Endothelial cell of umbilical vein (primary cell): ENCODE results near the gene CCDC85A. TPM values are rescaled to one million over a fixed set of nuclear protein-coding genes. Genes with fewer than 3 reads are reported as not detected.

Experiments
- BruUV-seq: library from RNA; stranded (reverse); fragments of 400-500 nt; replicated peaks from 2 replicates; lab custom pipeline; 2021; lab: Mats Ljungman, UMichigan
- CTCF ChIA-PET: fragments of 300-600, 350-600 bp; sonication (Branson Sonifier 250); formaldehyde crosslinking; loops from one replicate; lab custom pipeline; 2021; ENCODE audit warnings: antibody characterized with exemption, inconsistent platforms; lab: Charles Lee
- POLR2A ChIA-PET: fragments of 300-600, 350-600 bp; sonication (Branson Sonifier 250); formaldehyde crosslinking; loops from one replicate; lab custom pipeline; 2021; ENCODE audit warnings: antibody characterized with exemption, inconsistent platforms; lab: Charles Lee
- DNase-seq: peaks from one replicate; pipeline ENCODE4 v3.0.0-alpha.2; 2011; ENCODE audit warnings: low read depth, low spot score
- FAIRE-seq: peaks from 2 replicates; lab custom pipeline; 2011; peaks lifted over from hg19 to GRCh38; lab: Jason Lieb, UNC
- H2AFZ ChIP-seq: 2 replicates; pipeline ENCODE4 v1.6.0; 2012; ENCODE audit warnings: low read depth, low read length, control low read depth, inconsistent platforms
- H3K27ac ChIP-seq: 2 replicates; pipeline ENCODE4 v1.5.1; 2011; ENCODE audit warnings: low read depth, mild to moderate bottlenecking, control low read depth, low read length, moderate library complexity; ENCODE audit not compliant: insufficient read depth
- H3K27me3 ChIP-seq, 2 experiments: 2 replicates each; pipeline versions ENCODE4 v1.6.0 to v1.6.1; 2011; ENCODE audit warnings: low read length in 2 of 2, mixed read lengths in 1 of 2; ENCODE audit not compliant: control insufficient read depth in 2 of 2, insufficient read depth in 2 of 2
- H3K36me3 ChIP-seq, 2 experiments: 2 replicates in 1 of 2; 3 replicates in 1 of 2; pipeline ENCODE4 v1.5.1; 2011; ENCODE audit warnings: low read length in 2 of 2, mild to moderate bottlenecking in 1 of 2, moderate library complexity in 1 of 2; ENCODE audit not compliant: control insufficient read depth in 2 of 2, insufficient read depth in 2 of 2; ENCODE audit errors: extremely low read depth in 1 of 2
- H3K4me1 ChIP-seq: 3 replicates; pipeline ENCODE4 v1.5.1; 2011; ENCODE audit warnings: mild to moderate bottlenecking, low read length; ENCODE audit not compliant: control insufficient read depth, insufficient read depth; ENCODE audit errors: extremely low read depth
- H3K4me2 ChIP-seq: 2 replicates; pipeline ENCODE4 v1.6.1; 2011; ENCODE audit warnings: low read length, control low read depth, mixed read lengths; ENCODE audit not compliant: insufficient read depth
- H3K4me3 ChIP-seq, 3 experiments: fragments of 200-600 bp in 1 of 3; sonication (generic), shearing (Covaris generic) in 1 of 3; replicated peaks in 1 of 3; 2 replicates each; pipeline ENCODE4 v1.5.1; 2011 to 2016; ENCODE audit warnings: control low read depth in 3 of 3, low read length in 3 of 3, mild to moderate bottlenecking in 2 of 3, inconsistent platforms in 1 of 3, low read depth in 1 of 3, moderate library complexity in 1 of 3; ENCODE audit not compliant: insufficient read depth in 1 of 3
- H3K79me2 ChIP-seq: 2 replicates; pipeline ENCODE4 v1.6.0; 2012; ENCODE audit warnings: low read length, inconsistent platforms; ENCODE audit not compliant: control insufficient read depth, insufficient read depth
- H3K9ac ChIP-seq: replicated peaks from 2 replicates; pipeline ENCODE3; 2011; ENCODE audit warnings: low read length, control low read depth; ENCODE audit not compliant: insufficient read depth; ENCODE audit errors: extremely low read depth
- H3K9me1 ChIP-seq: replicated peaks from 3 replicates; pipeline ENCODE4 v1.6.0; 2011; ENCODE audit warnings: mild to moderate bottlenecking, low read length; ENCODE audit not compliant: control insufficient read depth, insufficient read depth; ENCODE audit errors: extremely low read depth
- H3K9me3 ChIP-seq: replicated peaks from 2 replicates; pipeline ENCODE4 v1.5.1; 2012; ENCODE audit warnings: low read length, inconsistent platforms; ENCODE audit not compliant: control insufficient read depth, insufficient read depth
- H4K20me1 ChIP-seq: replicated peaks from 2 replicates; pipeline ENCODE3; 2011; ENCODE audit warnings: mild to moderate bottlenecking, low read length; ENCODE audit not compliant: control insufficient read depth, insufficient read depth; ENCODE audit errors: extremely low read depth
- CTCF ChIP-seq, 2 donors: IDR thresholded peaks; 1 replicate in 1 of 2; 2 replicates in 1 of 2; pipeline ENCODE4 v1.5.1; 2011; ENCODE audit warnings: low read length in 2 of 2, mild to moderate bottlenecking in 2 of 2, moderate library complexity in 2 of 2, control low read depth in 1 of 2, inconsistent platforms in 1 of 2, low read depth in 1 of 2; ENCODE audit not compliant: insufficient read depth in 1 of 2; ENCODE audit errors: extremely low read depth in 1 of 2
- EZH2 ChIP-seq: IDR thresholded peaks from 2 replicates; pipeline ENCODE4 v1.6.1; 2012; ENCODE audit warnings: borderline replicate concordance, low read depth, mild to moderate bottlenecking, moderate library complexity, low read length, inconsistent platforms; ENCODE audit not compliant: severe bottlenecking
- FOS ChIP-seq: IDR thresholded peaks from 2 replicates; pipeline ENCODE4 v1.6.1; 2011; ENCODE audit warnings: mild to moderate bottlenecking, low read length, moderate library complexity, borderline replicate concordance; ENCODE audit not compliant: insufficient read depth
- GATA2 ChIP-seq: IDR thresholded peaks from 2 replicates; pipeline ENCODE4 v1.7.0; 2011; ENCODE audit warnings: low read depth, mild to moderate bottlenecking, moderate library complexity, mixed read lengths, low read length; ENCODE audit not compliant: insufficient read length, insufficient read depth
- JUN ChIP-seq: IDR thresholded peaks from 2 replicates; pipeline ENCODE4 v1.6.1; 2011; ENCODE audit warnings: borderline replicate concordance, low read depth; ENCODE audit not compliant: insufficient read length, insufficient read depth
- MYC ChIP-seq: IDR thresholded peaks from one replicate; pipeline ENCODE4 v1.6.1; 2011; ENCODE audit warnings: mild to moderate bottlenecking, low read depth, low read length
- POLR2A ChIP-seq: IDR thresholded peaks from 2 replicates; pipeline ENCODE4 v1.6.1; 2012; ENCODE audit warnings: low read depth, mild to moderate bottlenecking, control low read depth, low read length
- POLR2AphosphoS5 ChIP-seq: IDR thresholded peaks from 2 replicates; pipeline ENCODE4 v1.6.1; 2012; ENCODE audit warnings: low read depth, mild to moderate bottlenecking, control low read depth, low read length, moderate library complexity; ENCODE audit not compliant: insufficient read depth
- dilution Hi-C: fragments of 300-500 bp; cut with MboI; formaldehyde crosslinking; loops from one replicate; pipeline ENCODE4 v1.15.0; 2019; ENCODE audit warnings: low sequenced_read_pairs; ENCODE audit not compliant: extremely low pct_ligation_motif_present
- intact Hi-C: fragments of 100-400 bp; cut with micrococcal nuclease; formaldehyde crosslinking; loops from one replicate; pipeline ENCODE4 v1.10.0; 2022
- polyA plus RNA-seq, 4 experiments: library from polyadenylated mRNA; depleted of rRNA in 3 of 4; stranded (reverse) in 3 of 4; unstranded in 1 of 4; fragments of >200 nt; gene quantifications; 2 replicates each; pipeline versions ENCODE4 v1.2.1 to v1.2.3, GENCODE V29; 2011 to 2012; ENCODE audit warnings: missing spikeins in 1 of 4
- total RNA-seq: library from RNA; stranded (reverse); gene quantifications from 2 replicates; pipeline ENCODE4 v1.2.3, GENCODE V29; 2021
- TF ChIP-seq, protein P1 (sequence below): IDR thresholded peaks from 2 replicates; pipeline ENCODE4 v1.6.1; 2011; ENCODE audit not compliant: insufficient read depth, insufficient read length

CCDC85A gene
- total and polyA plus RNA-seq, 2 donors (not counting 3 experiments of a cell fraction or from before 2014, with no cell fraction given) = 5.1 to 10.4 TPM

DNA sequence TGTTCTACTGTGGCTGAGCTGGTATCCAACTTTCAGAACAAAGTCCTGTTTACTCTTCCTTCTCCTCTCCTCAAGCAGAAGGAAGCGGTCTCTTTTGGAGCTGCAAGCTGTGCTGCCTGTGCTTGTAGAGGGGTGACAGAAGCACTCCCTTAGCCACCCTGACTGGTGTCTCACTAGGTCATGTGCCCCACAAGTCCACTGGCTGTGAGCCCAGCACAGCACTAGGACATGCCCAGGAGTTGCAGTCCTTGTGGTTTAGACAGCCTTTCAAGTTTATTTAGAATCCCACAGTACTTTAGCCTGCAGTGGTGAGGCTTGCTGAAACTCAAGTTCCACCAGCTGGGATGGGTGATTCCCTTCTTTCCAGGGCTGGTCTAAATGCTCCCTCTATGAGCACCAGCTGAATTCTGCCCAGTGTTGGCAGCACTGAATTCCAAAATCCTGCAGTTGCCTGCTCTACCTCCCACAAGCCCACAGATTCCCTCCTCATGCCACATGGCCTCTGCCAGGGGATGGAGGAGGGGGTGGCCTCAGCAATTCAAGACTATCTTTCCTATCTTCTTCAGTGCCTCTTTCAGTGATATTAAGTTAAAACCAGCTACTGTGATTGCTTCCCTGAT is 61.2 kb downstream of the CCDC85A start:
- Histone ChIP-seq H3K36me3 (no peaks in the 10 kb centered on the region), H3K9ac (no peak overlapping the region), H4K20me1 (no peaks in the 10 kb centered on the region), H3K27ac (no peak overlapping the region), H2AFZ (no peak overlapping the region), H3K27me3 (no peaks in the 10 kb centered on the region), H3K9me3 (no peaks in the 10 kb centered on the region), H3K4me2 (no peak overlapping the region), H3K4me3 (no peak overlapping the region), H3K79me2 (peaks cover 2% of the 10 kb centered on the region), H3K9me1 (no peaks in the 10 kb centered on the region), H3K4me1 (peaks cover 3% of the 10 kb centered on the region)
- BruUV-seq = no TSS peak
- CTCF ChIA-PET = no interaction called here
- FAIRE-seq = no peak
- TF ChIP-seq JUN (no peak), GATA2 (no peak), MYC (no peak)
- POLR2A ChIA-PET = no interaction called here
- intact Hi-C loops = no loop called here
- DNase-seq = no peak
- dilution Hi-C loops = no loop called here

GRCh38 chr2:56248965-56249742 is 65.4 kb downstream of the CCDC85A start:
- no peak for DNase-seq

More at GRCh38 chr2:56248965-56249742, 65.4 kb downstream of the CCDC85A start:
- intact Hi-C loops (no loop called here), dilution Hi-C loops (no loop called here)
- Histone ChIP-seq H3K9me1 (no peaks in the 10 kb centered on the region), H3K27me3 (no peaks in the 10 kb centered on the region), H3K9ac (no peak overlapping the region), H2AFZ (no peak overlapping the region), H3K9me3 (no peaks in the 10 kb centered on the region), H3K79me2 (no peaks in the 10 kb centered on the region), H3K4me2 (no peak overlapping the region), H3K4me1 (no peaks in the 10 kb centered on the region), H3K36me3 (no peaks in the 10 kb centered on the region), H3K4me3 (no peak overlapping the region), H4K20me1 (no peaks in the 10 kb centered on the region), H3K27ac (no peak overlapping the region)
- CTCF ChIA-PET = no interaction called here
- no TSS peak for BruUV-seq
- peak; percentile 40 for FAIRE-seq
- TF ChIP-seq GATA2 = no peak
- no peak for TF ChIP-seq CTCF (IDR thresholded peaks at IDR 0.05; ENCODE audit: extremely low read depth in 1 of 2, insufficient read depth in 1 of 2, low read depth in 1 of 2, low read length in 2 of 2)
- TF ChIP-seq MYC = no peak
- no peak for TF ChIP-seq POLR2AphosphoS5
- no peak for TF ChIP-seq JUN
- no peak for TF ChIP-seq FOS
- TF ChIP-seq POLR2A = no peak
- no peak for TF ChIP-seq EZH2
- TF ChIP-seq, protein P1, sequence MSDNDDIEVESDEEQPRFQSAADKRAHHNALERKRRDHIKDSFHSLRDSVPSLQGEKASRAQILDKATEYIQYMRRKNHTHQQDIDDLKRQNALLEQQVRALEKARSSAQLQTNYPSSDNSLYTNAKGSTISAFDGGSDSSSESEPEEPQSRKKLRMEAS = no peak
- POLR2A ChIA-PET = no interaction called here
